Upper lobe of left lung (tissue), 4 donors: Measurements from ENCODE around the gene NAPSA.

Experiments
- CTCF ChIP-seq, 6 experiments: fragments of 450-650 bp in 4 of 6; fragments of 200-600 bp in 2 of 6; sonication (generic) in 2 of 6; IDR thresholded peaks; one replicate each; pipeline ENCODE4 v1.5.1; 2016 to 2019; ENCODE audit warnings: antibody characterized with exemption in 6 of 6
- EP300 ChIP-seq, 4 donors: sonication (generic); formaldehyde crosslinking; IDR thresholded peaks; one replicate each; pipeline ENCODE4 v1.5.1; 2017; ENCODE audit warnings: antibody characterized with exemption in 4 of 4, control low read depth in 2 of 4
- POLR2A ChIP-seq, 4 donors: fragments of 450-650 bp; IDR thresholded peaks; one replicate each; pipeline ENCODE4 v1.5.1; 2016 to 2017; ENCODE audit warnings: antibody characterized with exemption in 4 of 4, mild to moderate bottlenecking in 2 of 4
- POLR2AphosphoS5 ChIP-seq, 2 donors: sonication (generic); formaldehyde crosslinking; IDR thresholded peaks; one replicate each; pipeline ENCODE4 v1.5.1; 2017; ENCODE audit warnings: antibody characterized with exemption in 2 of 2

- TF ChIP-seq CTCF (IDR thresholded peaks at IDR 0.05) (no peak), POLR2A (IDR thresholded peaks at IDR 0.05) (no peak), EP300 (IDR thresholded peaks at IDR 0.05) (no peak), POLR2AphosphoS5 (IDR thresholded peaks at IDR 0.05) (no peak)
Measured at GRCh38 chr19:50344661-50345318, 20.6 kb downstream of the NAPSA start.
